ENCODE measurements around the gene RARB.

RARB gene

GRCh38 chr3:25619382-25619781 is 191.3 kb downstream of the RARB start:
- DNase-seq, result no peak

GRCh38 chr3:25620493-25620892 is 192.4 kb downstream of the RARB start:
- no peak for DNase-seq

GRCh38 chr3:25621087-25621486 is 193.0 kb downstream of the RARB start:
- DNase-seq, result no peak

GRCh38 chr3:25631989-25632388 is 203.9 kb downstream of the RARB start:
- DNase-seq, result no peak

GRCh38 chr3:25633919-25634318 is 205.9 kb downstream of the RARB start:
- DNase-seq, result no peak

GRCh38 chr3:25635038-25635437 is 207.0 kb downstream of the RARB start:
- DNase-seq, result no peak
